ENCODE data around the gene SNED1. TPM values are rescaled to one million over a fixed set of nuclear protein-coding genes. Genes with fewer than 3 reads are reported as not detected.

The SNED1 gene
- total and polyA plus RNA-seq, 9 donors = 16.7 to 69.5 (median 38.9) TPM

DNA sequence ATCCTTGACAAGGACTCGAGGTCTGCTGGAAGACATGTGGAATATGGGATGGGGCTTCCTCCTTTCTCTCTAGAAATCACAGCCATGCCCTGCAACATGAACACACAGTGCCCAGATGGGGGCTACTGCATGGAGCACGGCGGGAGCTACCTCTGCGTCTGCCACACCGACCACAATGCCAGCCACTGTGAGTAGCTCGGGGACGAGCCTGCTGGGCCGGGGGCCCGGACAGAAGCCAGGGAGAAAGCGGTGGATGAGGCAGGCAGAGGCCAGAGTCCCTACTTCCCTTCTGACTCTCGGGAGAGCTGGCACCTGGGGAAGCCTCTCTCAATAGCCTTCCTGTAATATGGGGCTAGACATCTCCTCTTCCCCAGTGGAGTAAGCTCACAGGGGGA is 50.5 kb downstream of the SNED1 start:
- Histone ChIP-seq H3K4me1 (ENCODE audit: insufficient read depth) (no peaks in the 10 kb centered on the region), H3K27me3 (no peaks in the 10 kb centered on the region), H3K9me3 (no peaks in the 10 kb centered on the region), H3K36me3 (no peaks in the 10 kb centered on the region), H3K27ac (no peak overlapping the region), H3K4me3 (no peak overlapping the region)
- TF ChIP-seq POLR2A (IDR thresholded peaks at IDR 0.05) (no peak), EP300 (IDR thresholded peaks at IDR 0.05) (no peak)
- TF ChIP-seq, protein P1, sequence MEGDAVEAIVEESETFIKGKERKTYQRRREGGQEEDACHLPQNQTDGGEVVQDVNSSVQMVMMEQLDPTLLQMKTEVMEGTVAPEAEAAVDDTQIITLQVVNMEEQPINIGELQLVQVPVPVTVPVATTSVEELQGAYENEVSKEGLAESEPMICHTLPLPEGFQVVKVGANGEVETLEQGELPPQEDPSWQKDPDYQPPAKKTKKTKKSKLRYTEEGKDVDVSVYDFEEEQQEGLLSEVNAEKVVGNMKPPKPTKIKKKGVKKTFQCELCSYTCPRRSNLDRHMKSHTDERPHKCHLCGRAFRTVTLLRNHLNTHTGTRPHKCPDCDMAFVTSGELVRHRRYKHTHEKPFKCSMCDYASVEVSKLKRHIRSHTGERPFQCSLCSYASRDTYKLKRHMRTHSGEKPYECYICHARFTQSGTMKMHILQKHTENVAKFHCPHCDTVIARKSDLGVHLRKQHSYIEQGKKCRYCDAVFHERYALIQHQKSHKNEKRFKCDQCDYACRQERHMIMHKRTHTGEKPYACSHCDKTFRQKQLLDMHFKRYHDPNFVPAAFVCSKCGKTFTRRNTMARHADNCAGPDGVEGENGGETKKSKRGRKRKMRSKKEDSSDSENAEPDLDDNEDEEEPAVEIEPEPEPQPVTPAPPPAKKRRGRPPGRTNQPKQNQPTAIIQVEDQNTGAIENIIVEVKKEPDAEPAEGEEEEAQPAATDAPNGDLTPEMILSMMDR (IDR thresholded peaks at IDR 0.05) = no peak
- intact Hi-C loops (cut with DNase I) = no loop called here
- peak in 1 of 5 donors; percentile 11 for DNase-seq
- WGBS, 3 donors = 87 to 91% (median 90%) methylated on average over 11 of the region's 11 CpGs

DNA sequence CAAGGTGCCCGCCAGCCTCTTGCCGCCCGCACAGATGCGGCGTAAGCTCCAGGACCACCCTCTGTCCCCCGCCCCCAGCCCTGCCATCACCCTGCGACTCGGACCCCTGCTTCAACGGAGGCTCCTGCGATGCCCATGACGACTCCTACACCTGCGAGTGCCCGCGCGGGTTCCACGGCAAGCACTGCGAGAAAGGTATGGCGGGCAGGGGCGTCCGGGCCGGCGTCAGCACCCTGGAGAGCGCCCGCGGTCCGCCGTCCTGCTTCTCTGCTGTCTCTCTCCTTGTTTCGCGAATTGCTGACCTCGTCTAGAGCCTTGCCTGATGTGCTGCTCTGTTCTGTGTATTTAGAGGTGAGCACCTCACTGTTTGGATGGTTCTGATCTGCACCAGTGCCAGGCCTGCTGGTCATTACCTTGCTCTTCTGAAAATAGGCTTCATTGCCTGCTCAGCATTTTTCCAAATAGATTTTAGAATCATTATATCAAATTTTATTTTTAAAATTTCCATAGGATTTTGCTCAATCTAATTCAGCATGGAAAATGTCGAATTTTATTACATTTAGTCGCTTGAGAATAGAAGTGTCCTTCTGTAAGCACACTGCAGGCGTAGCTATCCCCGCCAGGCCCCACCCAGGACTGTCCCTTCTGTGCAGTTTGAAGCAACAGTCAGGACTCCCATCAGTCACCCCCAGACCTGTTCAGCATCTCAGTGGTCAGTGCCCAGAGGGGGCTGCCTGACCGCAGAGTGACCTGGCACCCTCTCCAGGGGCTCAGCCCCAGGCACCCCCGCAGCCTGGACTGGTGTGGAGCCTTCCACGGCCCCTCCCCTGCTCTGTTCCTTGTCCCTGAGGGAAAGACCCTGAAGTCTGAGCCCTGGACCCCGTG is 51.6 kb downstream of the SNED1 start:
- H3K27me3 ChIP-seq = no peaks in the 10 kb centered on the region
- TF ChIP-seq POLR2A (IDR thresholded peaks at IDR 0.05) = no peak
- no peak for TF ChIP-seq EP300 (IDR thresholded peaks at IDR 0.05)
- H3K27ac ChIP-seq = no peak overlapping the region
- H3K4me3 ChIP-seq = no peak overlapping the region
- 56 to 65% (median 58%) methylated on average over 38 of the region's 38 CpGs for WGBS, 3 donors
- H3K36me3 ChIP-seq = no peaks in the 10 kb centered on the region
- H3K4me1 ChIP-seq (ENCODE audit: insufficient read depth) = no peaks in the 10 kb centered on the region
- H3K9me3 ChIP-seq = no peaks in the 10 kb centered on the region
- peak in 4 of 5 donors; percentile 7 to 36 (median 20) for DNase-seq
- intact Hi-C loops (cut with DNase I) = no loop called here

DNA sequence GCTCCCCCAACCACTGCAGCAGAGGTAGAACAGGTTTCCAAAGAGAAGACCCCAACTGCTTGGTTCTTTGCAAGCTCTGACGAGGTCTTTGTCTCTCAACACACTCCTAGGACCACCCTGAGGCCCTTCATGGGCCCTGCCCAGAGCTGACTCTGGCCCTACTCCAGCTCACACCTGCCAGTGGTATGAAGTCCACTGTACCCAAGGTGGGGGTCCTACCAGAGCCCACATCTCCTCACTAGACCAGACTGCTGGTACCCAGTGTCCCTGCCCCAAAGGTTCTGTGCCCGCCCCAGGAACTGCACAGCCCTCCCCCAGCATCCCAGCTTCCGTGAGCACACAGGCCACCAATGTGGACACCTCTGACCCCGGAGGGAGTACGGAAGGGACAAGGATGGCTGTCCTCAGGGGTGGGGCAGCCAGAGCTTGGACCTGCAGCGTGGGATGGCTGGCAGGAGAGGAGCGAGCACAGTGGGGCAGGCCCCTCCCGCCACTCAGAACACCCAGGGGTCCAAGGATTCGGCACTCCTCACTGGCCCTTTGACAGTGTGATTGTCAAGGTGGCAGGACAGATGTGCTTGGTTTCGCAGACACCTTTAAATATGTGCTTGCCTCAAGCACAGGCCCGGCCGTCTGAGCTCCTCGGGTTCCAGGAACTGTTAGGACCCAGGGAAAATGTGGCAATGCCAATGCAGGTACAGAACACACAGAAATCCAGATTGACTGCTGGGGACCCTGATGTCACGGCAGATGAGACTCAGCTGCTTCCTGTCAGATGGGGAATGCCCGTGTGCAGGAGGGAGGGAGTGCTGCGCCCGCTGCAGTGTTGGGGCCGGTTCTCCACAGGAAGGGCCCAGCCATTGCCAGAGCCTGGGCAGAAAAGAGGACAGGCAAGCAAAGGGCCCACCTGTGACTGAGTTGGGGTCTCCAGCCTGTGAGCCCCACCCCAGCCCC is 52.5 kb downstream of the SNED1 start:
- peak in 2 of 5 donors; percentile 4 to 11 for DNase-seq
- intact Hi-C loops (cut with DNase I) = no loop called here
- TF ChIP-seq POLR2A (IDR thresholded peaks at IDR 0.05) (no peak), EP300 (IDR thresholded peaks at IDR 0.05) (no peak)
- TF ChIP-seq, protein P1 (IDR thresholded peaks at IDR 0.05) = no peak
- Histone ChIP-seq H3K27ac (no peak overlapping the region), H3K27me3 (no peaks in the 10 kb centered on the region), H3K4me3 (no peak overlapping the region), H3K36me3 (no peaks in the 10 kb centered on the region), H3K9me3 (no peaks in the 10 kb centered on the region), H3K4me1 (ENCODE audit: insufficient read depth) (no peaks in the 10 kb centered on the region)
- 90 to 96% (median 94%) methylated on average over 18 of the region's 18 CpGs for WGBS, 3 donors

DNA sequence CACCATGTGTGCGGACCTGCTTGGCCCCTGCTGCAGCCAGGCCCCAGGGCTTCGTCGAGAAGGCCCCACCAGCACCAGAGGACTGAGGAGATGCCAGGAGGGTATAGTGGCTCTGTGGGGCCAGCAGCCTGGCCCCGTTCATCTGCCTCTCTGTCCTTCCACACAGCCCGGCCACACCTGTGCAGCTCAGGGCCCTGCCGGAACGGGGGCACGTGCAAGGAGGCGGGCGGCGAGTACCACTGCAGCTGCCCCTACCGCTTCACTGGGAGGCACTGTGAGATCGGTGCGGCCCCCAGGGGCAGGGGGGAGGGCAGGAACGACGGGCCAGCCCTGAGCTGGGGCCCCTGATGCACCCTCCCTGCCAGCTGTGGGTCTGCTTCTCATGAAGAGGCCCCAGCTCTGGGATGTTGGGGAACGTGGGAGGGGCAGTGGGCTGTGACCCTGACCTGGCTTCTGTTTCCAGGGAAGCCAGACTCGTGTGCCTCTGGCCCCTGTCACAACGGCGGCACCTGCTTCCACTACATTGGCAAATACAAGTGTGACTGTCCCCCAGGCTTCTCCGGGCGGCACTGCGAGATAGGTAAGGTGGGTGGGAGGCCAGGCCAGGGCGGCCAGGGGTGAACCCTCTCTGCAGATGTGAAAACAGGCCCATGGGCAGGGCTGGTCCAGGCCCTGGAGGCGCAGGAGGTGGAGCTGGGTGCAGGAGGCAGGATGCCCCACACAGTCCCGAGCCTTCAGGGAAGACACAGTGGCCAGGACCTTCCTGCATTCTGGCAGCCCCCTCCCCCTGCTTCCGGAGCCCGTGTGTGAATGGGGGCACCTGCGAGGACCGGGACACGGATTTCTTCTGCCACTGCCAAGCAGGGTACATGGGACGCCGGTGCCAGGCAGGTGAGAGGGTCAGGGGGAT is 53.4 kb downstream of the SNED1 start:
- TF ChIP-seq POLR2A (IDR thresholded peaks at IDR 0.05) = no peak
- no peak for TF ChIP-seq EP300 (IDR thresholded peaks at IDR 0.05)
- TF ChIP-seq, protein P1 (IDR thresholded peaks at IDR 0.05) = no peak
- no peak overlapping the region for H3K27ac ChIP-seq
- no peak overlapping the region for H3K4me3 ChIP-seq
- 87 to 91% (median 90%) methylated on average over 32 to 33 of the region's 33 CpGs for WGBS, 3 donors
- intact Hi-C loops (cut with DNase I) = no loop called here
- H3K9me3 ChIP-seq = no peaks in the 10 kb centered on the region
- no peaks in the 10 kb centered on the region for H3K4me1 ChIP-seq (ENCODE audit: insufficient read depth)
- no peaks in the 10 kb centered on the region for H3K36me3 ChIP-seq
- H3K27me3 ChIP-seq = no peaks in the 10 kb centered on the region
- peak in 3 of 5 donors; percentile 9 to 21 (median 13) for DNase-seq
